GM20431 (cell line): ENCODE measurements around the gene PRKACG.

Source experiments
- in situ Hi-C: fragments of 300-500 bp; cut with MseI, MboI; formaldehyde crosslinking; loops from one replicate; pipeline ENCODE4 v1.15.0; 2020; ENCODE audit warnings: low sequenced_read_pairs; ENCODE audit not compliant: unreplicated experiment

PRKACG gene

GRCh38 chr9:69028754-69029153 is 14.8 kb upstream of the PRKACG start:
- in situ Hi-C loops = no loop called here

- in situ Hi-C loops = no loop called here
These were observed 13.6 kb upstream of the PRKACG start for GRCh38 chr9:69027355-69028097.

DNA sequence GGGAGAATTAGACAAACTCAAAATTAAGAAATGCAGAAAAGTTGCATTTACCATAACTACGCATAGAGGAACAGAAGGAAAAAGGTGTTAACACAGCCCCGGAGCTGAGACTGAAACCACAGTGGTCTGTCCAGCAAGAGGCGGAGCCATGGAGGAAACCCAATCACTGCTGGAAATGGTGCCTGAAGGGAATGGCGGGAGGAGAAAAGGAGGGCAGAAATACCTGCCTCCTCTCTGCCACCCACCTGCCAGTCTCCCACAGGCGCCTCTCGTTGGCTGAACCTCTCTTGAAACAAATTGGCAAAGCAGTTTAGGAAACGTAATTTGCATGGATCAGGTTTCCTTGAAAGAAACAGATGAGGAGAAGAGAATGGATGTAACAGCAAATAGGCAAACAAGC is 9.7 kb upstream of the PRKACG start:
- in situ Hi-C loops = loop anchor here (25.0 kb wide), 1 partner anchor 336 kb away; no protein-coding TSS in a partner anchor

DNA sequence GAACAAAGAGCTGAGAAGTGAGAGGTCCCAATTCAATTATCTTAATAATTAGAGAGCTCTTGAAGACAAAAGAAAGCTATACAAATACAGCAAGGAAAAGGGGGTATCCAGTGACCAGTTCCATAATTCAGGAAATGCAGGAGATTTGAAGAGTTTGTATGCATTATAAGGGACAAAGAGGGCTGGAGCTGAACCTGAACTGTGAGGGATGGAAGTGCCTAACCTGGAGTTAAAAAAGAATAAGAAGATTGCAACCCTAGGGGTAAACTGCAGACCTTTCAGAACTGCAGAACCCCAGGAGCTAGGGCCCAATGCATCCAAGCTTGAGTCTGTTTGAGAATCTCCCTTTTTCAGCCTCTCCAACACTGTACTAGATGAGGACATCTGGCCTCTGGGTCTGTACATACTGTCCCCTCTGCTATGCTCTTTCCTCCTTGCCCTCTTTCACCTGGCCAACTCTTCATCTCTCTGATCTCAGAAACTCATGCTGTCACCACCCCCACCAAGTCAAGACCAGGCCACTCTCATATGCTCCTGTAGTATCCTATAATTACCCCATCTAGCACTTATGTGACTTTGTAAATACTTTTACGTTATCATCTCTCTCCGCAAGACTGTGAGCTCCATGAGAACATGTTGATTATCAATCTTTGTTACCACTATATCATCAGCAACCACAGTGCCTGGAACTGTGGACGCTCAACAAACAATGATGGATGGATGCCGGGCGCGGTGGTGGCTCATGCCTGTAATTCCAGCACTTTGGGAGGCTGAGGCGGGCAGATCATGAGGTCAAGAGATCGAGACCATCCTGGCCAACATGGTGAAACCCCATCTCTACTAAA is 6.6 kb upstream of the PRKACG start:
- in situ Hi-C loops = loop anchor here (25.0 kb wide), 1 partner anchor 333 kb away; no protein-coding TSS in a partner anchor

- in situ Hi-C loops = loop anchor here (25.0 kb wide), 1 partner anchor 333 kb away; no protein-coding TSS in a partner anchor
These were observed 5.9 kb upstream of the PRKACG start for GRCh38 chr9:69019808-69020207.

DNA sequence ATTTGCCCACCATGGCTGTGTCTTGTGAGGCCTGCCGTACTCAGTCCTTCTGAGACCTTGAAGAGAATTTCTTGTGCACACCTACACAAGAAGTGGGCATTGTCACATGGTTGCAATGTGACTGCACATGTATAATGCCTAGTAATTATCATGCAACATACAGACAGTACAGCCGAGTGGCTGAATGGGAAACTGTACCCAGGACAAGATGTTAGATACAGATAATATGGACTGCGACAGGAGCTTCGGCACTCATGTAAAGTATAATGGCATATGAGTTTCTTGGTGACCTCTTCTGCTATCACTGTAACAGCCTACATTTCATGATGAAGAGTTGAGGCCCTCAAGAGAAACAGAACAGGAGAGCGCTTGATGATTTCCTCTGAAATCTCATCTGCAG is 4.8 kb upstream of the PRKACG start:
- in situ Hi-C loops = loop anchor here (25.0 kb wide), 1 partner anchor 331 kb away; no protein-coding TSS in a partner anchor

DNA sequence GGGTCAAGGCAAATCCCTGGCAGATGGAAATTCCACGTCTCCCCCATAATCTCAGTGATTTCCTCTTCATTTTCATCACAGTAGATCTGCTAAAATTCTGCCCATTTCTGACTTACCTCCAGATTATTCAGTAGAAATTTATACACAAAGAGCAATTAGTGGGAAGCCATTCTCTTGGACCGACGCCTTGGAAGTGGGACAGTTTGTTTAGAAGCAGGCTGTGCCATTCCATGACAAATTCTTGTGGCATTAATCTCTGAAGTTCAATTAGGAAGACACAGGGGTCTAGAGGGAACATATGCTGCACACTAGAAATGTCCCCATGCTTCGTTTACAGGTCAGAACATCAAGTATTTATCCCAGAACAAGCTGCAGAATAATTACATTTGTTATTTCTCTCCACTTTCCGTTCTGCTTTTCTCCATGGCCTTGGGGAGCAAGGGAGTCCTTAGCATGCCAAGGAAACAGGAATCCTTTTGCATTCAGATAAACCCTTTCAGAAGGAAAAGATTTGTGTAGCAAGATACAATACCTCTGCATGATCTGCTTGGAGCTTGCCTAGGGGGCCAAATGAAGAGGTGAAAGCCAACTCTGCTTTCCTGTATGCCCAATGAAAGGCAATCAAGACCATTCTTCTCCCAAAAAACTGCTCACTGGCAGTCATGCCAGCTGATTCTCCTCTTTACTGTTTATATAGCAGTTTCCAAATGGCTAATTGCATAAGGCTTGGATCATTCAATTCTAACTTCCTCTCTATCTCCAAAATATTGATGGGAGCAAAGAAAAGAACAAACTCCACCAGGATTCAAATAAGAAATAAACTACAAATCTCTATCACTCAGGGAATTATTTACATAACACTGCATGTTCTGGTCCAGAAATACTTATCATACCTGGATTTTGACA is 2.5 kb upstream of the PRKACG start:
- in situ Hi-C loops = loop anchor here (25.0 kb wide), 1 partner anchor 329 kb away; no protein-coding TSS in a partner anchor

- in situ Hi-C loops = loop anchor here (25.0 kb wide), 1 partner anchor 326 kb away; no protein-coding TSS in a partner anchor
These were observed 558 bp downstream of the PRKACG start for GRCh38 chr9:69013382-69013727.

- in situ Hi-C loops = loop anchor here (25.0 kb wide), 1 partner anchor 326 kb away; no protein-coding TSS in a partner anchor
These were observed 1.1 kb downstream of the PRKACG start for GRCh38 chr9:69012696-69013381.

- in situ Hi-C loops = loop anchor here (10.0 to 25.0 kb wide), 2 partner anchors 322 to 425 kb away; no protein-coding TSS in a partner anchor
These were observed 4.2 kb downstream of the PRKACG start for GRCh38 chr9:69009708-69010107.

DNA sequence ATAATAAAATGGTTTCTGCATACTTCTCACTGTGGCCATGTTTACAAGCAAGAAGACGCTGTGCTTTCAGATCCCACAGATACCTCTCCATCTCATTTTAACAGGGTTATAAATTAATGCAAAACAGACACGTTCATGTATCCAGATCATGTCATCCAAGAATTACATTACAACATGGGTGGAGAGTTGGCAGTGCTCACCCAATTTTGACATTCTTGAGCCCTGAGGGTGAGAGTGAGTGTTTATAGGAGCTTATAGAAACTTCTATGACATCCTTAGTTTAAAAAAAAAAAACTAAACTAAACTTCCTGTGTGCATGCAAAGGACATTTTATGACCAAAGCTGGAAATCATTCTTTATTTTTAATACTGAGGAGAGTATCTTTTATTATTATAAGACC is 9.1 kb downstream of the PRKACG start:
- in situ Hi-C loops = loop anchor here (10.0 to 25.0 kb wide), 2 partner anchors 318 to 420 kb away; no protein-coding TSS in a partner anchor

- in situ Hi-C loops = loop anchor here (10.0 to 25.0 kb wide), 2 partner anchors 316 to 418 kb away; no protein-coding TSS in a partner anchor
These were observed 10.9 kb downstream of the PRKACG start for GRCh38 chr9:69003051-69003450.

GRCh38 chr9:69001921-69002320 is 12.0 kb downstream of the PRKACG start:
- in situ Hi-C loops = loop anchor here (10.0 to 25.0 kb wide), 2 partner anchors 315 to 417 kb away; no protein-coding TSS in a partner anchor

DNA sequence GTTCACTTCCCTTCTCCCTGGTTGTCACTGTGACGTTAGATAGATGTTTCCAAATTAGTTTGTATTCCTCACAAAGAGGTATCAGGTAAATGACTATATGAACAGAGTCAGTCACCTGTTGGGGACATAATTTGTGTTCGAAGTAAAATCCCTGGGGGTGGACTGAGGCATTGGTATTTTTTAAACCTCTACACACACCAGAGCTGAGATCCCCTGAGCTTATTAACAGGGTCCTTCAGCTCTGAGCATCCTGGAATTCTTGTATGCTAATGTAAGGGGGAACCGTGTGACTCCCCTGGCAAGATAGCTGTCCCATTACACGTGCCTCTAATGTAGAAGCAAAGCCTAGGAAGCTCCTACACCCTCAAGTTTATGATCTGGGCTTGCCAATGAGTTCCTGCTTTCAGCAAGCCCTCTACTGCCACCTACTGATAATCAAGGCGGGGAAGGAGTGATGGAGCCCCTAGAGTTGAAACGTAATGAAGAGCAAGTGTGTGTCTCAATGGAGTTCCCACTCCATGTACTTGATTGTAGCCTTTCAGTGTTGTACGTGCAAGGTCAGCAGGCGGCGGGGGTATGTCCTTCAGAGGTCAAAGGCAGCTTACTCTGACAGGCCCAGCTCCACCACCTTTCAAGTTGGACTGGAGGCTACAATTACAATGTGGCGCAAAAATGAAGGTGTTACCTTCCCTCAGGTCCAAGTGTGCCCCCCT is 14.4 kb downstream of the PRKACG start:
- in situ Hi-C loops = loop anchor here (10.0 to 25.0 kb wide), 2 partner anchors 312 to 415 kb away; no protein-coding TSS in a partner anchor

DNA sequence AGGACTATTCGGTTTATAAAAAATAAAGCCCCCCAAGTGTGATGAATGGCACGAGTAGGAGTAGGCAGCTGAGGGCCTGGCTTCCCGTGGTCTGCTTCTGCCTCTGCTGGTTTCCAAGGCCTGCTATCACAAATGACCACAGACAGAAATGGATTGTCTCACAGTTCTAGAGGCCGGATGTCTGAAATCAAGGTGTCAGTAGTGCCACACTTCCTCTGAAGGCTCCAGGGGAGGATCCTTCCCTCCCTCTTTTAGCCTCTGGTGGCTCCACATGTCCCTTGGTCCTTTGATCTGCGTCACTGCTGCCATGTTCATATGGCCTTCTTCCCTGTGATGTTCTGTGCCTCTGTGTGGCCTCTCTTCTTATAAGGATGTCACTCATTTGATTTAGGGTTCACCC is 15.1 kb downstream of the PRKACG start:
- in situ Hi-C loops = no loop called here

- in situ Hi-C loops = no loop called here
These were observed 15.5 kb downstream of the PRKACG start for GRCh38 chr9:68998385-68998784.

DNA sequence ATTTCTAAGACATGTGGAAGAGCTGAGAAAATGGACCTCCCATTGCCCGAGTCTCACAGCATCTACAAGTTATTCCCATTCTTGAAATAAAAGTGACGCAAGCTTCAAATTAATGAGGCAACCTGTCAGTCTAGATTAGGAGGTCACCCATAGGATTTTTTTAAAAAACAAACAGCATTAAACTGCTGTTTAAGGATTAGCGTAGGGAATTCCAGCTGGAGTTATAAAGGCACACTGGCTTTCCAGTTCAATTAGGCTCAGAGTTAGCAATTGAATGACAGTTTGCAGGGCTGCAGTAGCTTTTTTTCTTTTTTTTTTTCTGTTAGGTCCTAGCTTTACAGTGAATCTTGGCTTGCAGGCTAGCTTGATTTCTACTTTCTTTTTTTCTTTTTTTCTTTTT is 16.2 kb downstream of the PRKACG start:
- in situ Hi-C loops = no loop called here

- in situ Hi-C loops = no loop called here
These were observed 17.5 kb downstream of the PRKACG start for GRCh38 chr9:68996462-68996861.
